Hepatocyte (in vitro differentiated cells): ENCODE measurements around the gene ADD1. TPM values are rescaled to one million over a fixed set of nuclear protein-coding genes. Genes with fewer than 3 reads are reported as not detected.

Experiments
- DNase-seq: peaks from one replicate; pipeline ENCODE4 v3.0.0-alpha.2; 2016; ENCODE audit warnings: low spot score
- H2AFZ ChIP-seq: fragments of 200-600 bp; sonication (generic); 2 replicates; pipeline ENCODE4 v1.6.0; 2016; ENCODE audit warnings: antibody characterized with exemption, mild to moderate bottlenecking
- H3K27ac ChIP-seq: fragments of 200-600 bp; sonication (generic); 2 replicates; pipeline ENCODE4 v1.5.1; 2016; ENCODE audit warnings: mild to moderate bottlenecking
- H3K27me3 ChIP-seq: fragments of 200-600 bp; sonication (generic); 2 replicates; pipeline ENCODE4 v1.6.1; 2016
- H3K36me3 ChIP-seq: fragments of 200-600 bp; sonication (generic); replicated peaks from 2 replicates; pipeline ENCODE4 v1.5.1; 2016; ENCODE audit warnings: low read depth; ENCODE audit not compliant: insufficient read depth
- H3K4me1 ChIP-seq: fragments of 200-600 bp; sonication (generic); 2 replicates; pipeline ENCODE4 v1.5.1; 2016; ENCODE audit warnings: mild to moderate bottlenecking, moderate library complexity; ENCODE audit not compliant: insufficient read depth
- H3K4me2 ChIP-seq: fragments of 200-600 bp; sonication (generic); 2 replicates; pipeline ENCODE4 v1.6.0; 2016
- H3K4me3 ChIP-seq: fragments of 200-600 bp; sonication (generic); 2 replicates; pipeline ENCODE4 v1.5.1; 2016; ENCODE audit warnings: mild to moderate bottlenecking
- H3K79me2 ChIP-seq: fragments of 200-600 bp; sonication (generic); 2 replicates; pipeline ENCODE4 v1.6.0; 2017; ENCODE audit warnings: mild to moderate bottlenecking
- H3K9me2 ChIP-seq: fragments of 200-600 bp; sonication (generic); replicated peaks from 2 replicates; pipeline ENCODE4 v1.6.0; 2017; ENCODE audit warnings: mild to moderate bottlenecking; ENCODE audit not compliant: insufficient read depth
- H3K9me3 ChIP-seq: fragments of 200-600 bp; sonication (generic); 2 replicates; pipeline ENCODE4 v1.5.1; 2016; ENCODE audit warnings: low read depth, mild to moderate bottlenecking
- H4K20me1 ChIP-seq: fragments of 200-600 bp; sonication (generic); 2 replicates; pipeline ENCODE4 v1.6.0; 2016; ENCODE audit warnings: mild to moderate bottlenecking; ENCODE audit not compliant: insufficient read depth, poor library complexity, severe bottlenecking
- EZH2 ChIP-seq: fragments of 200-600 bp; sonication (generic); IDR thresholded peaks from 2 replicates; pipeline ENCODE4 v1.6.1; 2016; ENCODE audit warnings: antibody characterized with exemption, mild to moderate bottlenecking, borderline replicate concordance
- EZH2phosphoT487 ChIP-seq: fragments of 200-600 bp; sonication (generic); IDR thresholded peaks from one replicate; pipeline ENCODE4 v1.6.1; 2018; ENCODE audit warnings: antibody characterized with exemption, mild to moderate bottlenecking, low read depth, moderate library complexity; ENCODE audit not compliant: unreplicated experiment, severe bottlenecking
- WGBS: methylation state at CpG from one replicate; pipeline ENCODE4 v1.1.6; 2016; ENCODE audit warnings: low lambda C conversion rate; ENCODE audit errors: missing lambda C conversion rate; 5-methylcytosine and 5-hydroxymethylcytosine counted together
- polyA plus RNA-seq: library from polyadenylated mRNA; unstranded; fragments of >200 nt; fragmentation: Nextera tagmentation; extraction: Ambion mirVana; gene quantifications from 2 replicates; pipeline ENCODE4 v1.2.1, GENCODE V29; 2016
- total RNA-seq: library from RNA; depleted of rRNA; stranded (reverse); fragments of >200 nt; gene quantifications from 2 replicates; pipeline ENCODE4 v1.2.3, GENCODE V29; 2014
- TF ChIP-seq, protein P1 (sequence below): fragments of 200-600 bp; sonication (generic); IDR thresholded peaks from 2 replicates; pipeline ENCODE4 v1.5.1; 2016; ENCODE audit warnings: antibody characterized with exemption, mild to moderate bottlenecking; ENCODE audit not compliant: poor library complexity

ADD1 gene
- total and polyA plus RNA-seq, 2 experiments from 2014 or later, result 179 to 208 TPM

DNA sequence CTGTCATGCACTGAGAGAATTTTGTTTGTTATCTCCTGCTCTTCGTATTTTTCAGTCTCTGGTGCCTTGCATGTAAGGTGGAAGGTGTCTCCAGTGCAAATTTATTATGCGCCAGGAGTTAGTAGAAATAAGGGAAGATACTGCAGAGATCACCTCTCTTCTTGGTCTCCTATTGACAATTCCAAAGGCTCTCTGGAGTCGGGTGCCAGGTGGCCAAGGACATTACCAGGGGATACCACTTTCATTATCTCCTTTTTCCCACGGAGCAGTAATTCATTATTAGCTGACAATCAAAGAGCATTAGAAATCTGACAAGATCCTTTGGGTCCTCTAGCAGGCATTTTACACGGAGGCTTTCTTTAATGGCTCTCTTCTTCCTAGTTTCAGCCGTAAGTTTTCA, 26.0 kb downstream of the ADD1 start:
- H3K36me3 ChIP-seq, result no peaks in the 10 kb centered on the region
- no peaks in the 10 kb centered on the region for H3K9me2 ChIP-seq
- peak overlapping the region; percentile 75 for H3K4me2 ChIP-seq
- H3K27ac ChIP-seq, result peak overlapping the region; percentile 87
- H3K4me1 ChIP-seq, result peaks cover 67% of the 10 kb centered on the region
- WGBS, result 63% methylated on average over 6 of the region's 6 CpGs
- no peak overlapping the region for H2AFZ ChIP-seq
- H3K4me3 ChIP-seq, result no peak overlapping the region
- H4K20me1 ChIP-seq, result peaks cover 88% of the 10 kb centered on the region
- TF ChIP-seq, protein P1, sequence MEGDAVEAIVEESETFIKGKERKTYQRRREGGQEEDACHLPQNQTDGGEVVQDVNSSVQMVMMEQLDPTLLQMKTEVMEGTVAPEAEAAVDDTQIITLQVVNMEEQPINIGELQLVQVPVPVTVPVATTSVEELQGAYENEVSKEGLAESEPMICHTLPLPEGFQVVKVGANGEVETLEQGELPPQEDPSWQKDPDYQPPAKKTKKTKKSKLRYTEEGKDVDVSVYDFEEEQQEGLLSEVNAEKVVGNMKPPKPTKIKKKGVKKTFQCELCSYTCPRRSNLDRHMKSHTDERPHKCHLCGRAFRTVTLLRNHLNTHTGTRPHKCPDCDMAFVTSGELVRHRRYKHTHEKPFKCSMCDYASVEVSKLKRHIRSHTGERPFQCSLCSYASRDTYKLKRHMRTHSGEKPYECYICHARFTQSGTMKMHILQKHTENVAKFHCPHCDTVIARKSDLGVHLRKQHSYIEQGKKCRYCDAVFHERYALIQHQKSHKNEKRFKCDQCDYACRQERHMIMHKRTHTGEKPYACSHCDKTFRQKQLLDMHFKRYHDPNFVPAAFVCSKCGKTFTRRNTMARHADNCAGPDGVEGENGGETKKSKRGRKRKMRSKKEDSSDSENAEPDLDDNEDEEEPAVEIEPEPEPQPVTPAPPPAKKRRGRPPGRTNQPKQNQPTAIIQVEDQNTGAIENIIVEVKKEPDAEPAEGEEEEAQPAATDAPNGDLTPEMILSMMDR, result no peak
- TF ChIP-seq EZH2 (no peak), EZH2phosphoT487 (no peak)
- H3K79me2 ChIP-seq, result peaks cover 100% of the 10 kb centered on the region
- no peaks in the 10 kb centered on the region for H3K27me3 ChIP-seq
- no peak for DNase-seq
- no peaks in the 10 kb centered on the region for H3K9me3 ChIP-seq

DNA sequence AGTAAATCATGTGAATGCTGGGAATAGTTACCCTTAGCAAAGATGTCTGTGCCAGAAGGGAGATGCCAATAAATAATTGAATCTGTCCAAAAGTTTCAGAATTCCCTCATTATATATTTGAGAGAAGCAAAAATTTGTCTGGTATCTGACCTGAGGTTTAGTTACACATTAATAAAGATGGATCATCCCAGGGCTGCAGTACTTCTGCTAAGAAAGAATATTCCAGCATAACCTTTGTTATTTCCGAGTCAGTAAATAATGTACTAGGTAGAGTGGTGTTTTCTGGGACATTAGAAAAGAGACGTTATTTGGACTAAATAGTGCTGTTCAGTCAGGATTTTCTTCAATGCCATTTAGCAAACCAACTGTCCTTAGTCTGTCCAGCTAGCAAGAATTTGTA, 26.4 kb downstream of the ADD1 start:
- Histone ChIP-seq H3K4me3 (no peak overlapping the region), H3K27me3 (no peaks in the 10 kb centered on the region), H3K4me1 (peaks cover 63% of the 10 kb centered on the region), H4K20me1 (peaks cover 88% of the 10 kb centered on the region), H2AFZ (no peak overlapping the region), H3K36me3 (no peaks in the 10 kb centered on the region), H3K27ac (peak overlapping the region; percentile 87), H3K9me2 (no peaks in the 10 kb centered on the region), H3K4me2 (peak overlapping the region; percentile 75), H3K79me2 (peaks cover 100% of the 10 kb centered on the region), H3K9me3 (no peaks in the 10 kb centered on the region)
- 59% methylated on average over 2 of the region's 2 CpGs for WGBS
- no peak for TF ChIP-seq EZH2
- TF ChIP-seq EZH2phosphoT487, result no peak
- TF ChIP-seq, protein P1, result no peak
- DNase-seq, result no peak

DNA sequence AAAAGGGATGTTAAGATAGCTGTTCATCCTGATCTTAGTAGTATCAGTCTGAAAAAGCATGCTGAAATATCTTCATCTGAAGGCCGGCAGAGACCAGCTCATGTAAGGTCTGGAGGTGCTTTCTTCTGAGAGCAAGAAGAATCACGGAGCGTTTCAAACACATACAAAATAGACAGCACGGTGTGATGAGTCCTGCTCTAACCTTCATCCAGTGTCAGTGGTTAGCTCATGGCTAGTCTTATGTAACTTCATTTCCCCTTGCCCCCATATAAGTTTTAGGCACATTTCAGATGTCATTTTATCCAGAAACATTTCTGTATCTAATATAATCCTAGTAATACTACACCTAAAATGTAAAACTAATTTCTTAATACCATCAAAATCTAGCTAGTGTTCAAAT, 27.8 kb downstream of the ADD1 start:
- no peak overlapping the region for H3K27ac ChIP-seq
- no peak overlapping the region for H3K4me2 ChIP-seq
- peaks cover 50% of the 10 kb centered on the region for H3K4me1 ChIP-seq
- 93% methylated on average over 4 of the region's 4 CpGs for WGBS
- H2AFZ ChIP-seq, result no peak overlapping the region
- H3K79me2 ChIP-seq, result peaks cover 100% of the 10 kb centered on the region
- no peaks in the 10 kb centered on the region for H3K9me2 ChIP-seq
- peaks cover 85% of the 10 kb centered on the region for H4K20me1 ChIP-seq
- no peaks in the 10 kb centered on the region for H3K9me3 ChIP-seq
- H3K4me3 ChIP-seq, result no peak overlapping the region
- TF ChIP-seq, protein P1, result no peak
- no peak for TF ChIP-seq EZH2
- DNase-seq, result no peak
- no peaks in the 10 kb centered on the region for H3K27me3 ChIP-seq
- H3K36me3 ChIP-seq, result no peaks in the 10 kb centered on the region

DNA sequence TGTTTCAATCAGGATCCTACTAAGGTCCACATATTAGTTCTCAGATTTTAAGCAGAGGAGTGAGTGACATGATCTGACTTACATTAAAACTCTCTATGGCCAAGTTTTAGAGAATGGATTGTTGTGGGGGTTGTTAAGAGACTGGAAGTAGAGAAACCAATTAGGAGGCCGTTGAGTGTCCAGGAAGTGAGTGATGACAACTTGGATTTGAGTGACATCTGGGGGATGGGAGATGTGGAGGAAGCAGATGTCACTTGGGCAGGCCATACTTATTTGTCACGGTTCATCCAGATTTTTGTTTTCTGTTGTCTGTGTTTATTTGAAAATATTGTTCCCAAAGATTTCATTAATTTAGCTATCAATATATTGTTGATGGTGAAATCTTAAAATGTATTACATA, 28.3 kb downstream of the ADD1 start:
- Histone ChIP-seq H3K4me1 (peaks cover 45% of the 10 kb centered on the region), H3K27ac (no peak overlapping the region), H3K36me3 (no peaks in the 10 kb centered on the region), H3K27me3 (no peaks in the 10 kb centered on the region), H3K79me2 (peaks cover 100% of the 10 kb centered on the region), H3K9me2 (no peaks in the 10 kb centered on the region), H3K4me3 (no peak overlapping the region), H2AFZ (no peak overlapping the region), H3K9me3 (no peaks in the 10 kb centered on the region), H4K20me1 (peaks cover 84% of the 10 kb centered on the region), H3K4me2 (no peak overlapping the region)
- TF ChIP-seq, protein P1, result no peak
- TF ChIP-seq EZH2phosphoT487 (no peak), EZH2 (no peak)
- no peak for DNase-seq
- 66% methylated on average over 2 of the region's 2 CpGs for WGBS
